Thyroid gland (tissue), 4 donors: ENCODE measurements around the gene ARNT2.

ENCODE experiments used
- CTCF ChIP-seq, 6 experiments: fragments of 200-600 bp in 3 of 6; fragments of 450-650 bp in 3 of 6; sonication (generic) in 3 of 6; IDR thresholded peaks; one replicate each; pipeline ENCODE4 v1.5.1; 2016 to 2019; ENCODE audit warnings: antibody characterized with exemption in 6 of 6, mild to moderate bottlenecking in 2 of 6, inconsistent platforms in 1 of 6, moderate library complexity in 1 of 6
- POLR2A ChIP-seq, 2 donors: fragments of 450-650 bp; IDR thresholded peaks; one replicate each; pipeline ENCODE4 v1.6.1; 2017; ENCODE audit warnings: antibody characterized with exemption in 2 of 2, mild to moderate bottlenecking in 2 of 2, moderate library complexity in 1 of 2

DNA sequence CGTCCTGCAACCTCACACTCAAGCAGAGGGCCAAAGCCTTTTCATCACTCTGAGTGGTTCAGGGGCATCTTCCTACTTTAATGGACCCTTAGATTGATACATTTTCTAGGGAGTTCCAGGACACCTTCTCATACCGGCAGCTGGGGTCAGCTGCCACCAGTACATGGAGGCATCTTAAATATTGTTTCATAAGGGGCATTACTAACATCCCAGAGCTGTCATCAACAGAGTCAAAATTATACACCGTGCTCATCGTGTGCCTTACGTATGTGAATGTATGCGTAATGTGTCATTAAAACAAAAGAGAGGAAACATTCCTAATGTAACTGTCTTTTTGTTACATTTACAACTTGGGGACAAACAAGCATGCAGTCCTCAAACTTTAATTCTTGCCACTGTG is 57.9 kb downstream of the ARNT2 start:
- no peak for TF ChIP-seq CTCF (IDR thresholded peaks at IDR 0.05)
- TF ChIP-seq POLR2A (IDR thresholded peaks at IDR 0.05): no peak
